Progenitor cell of endocrine pancreas (in vitro differentiated cells): ENCODE measurements around the gene GPR42. TPM values are rescaled to one million over a fixed set of nuclear protein-coding genes. Genes with fewer than 3 reads are reported as not detected.

Experiments used
- DNase-seq: peaks from one replicate; pipeline ENCODE4 v3.0.0; 2021; ENCODE audit warnings: low spot score; ENCODE audit not compliant: unreplicated experiment
- H3K27ac Mint-ChIP-seq: 2 replicates; pipeline ENCODE4 v1.8.0; 2021; ENCODE audit warnings: mild to moderate bottlenecking, moderate library complexity, mixed read lengths
- H3K27me3 Mint-ChIP-seq: 2 replicates; pipeline ENCODE4 v1.8.0; 2021; ENCODE audit warnings: mixed read lengths
- H3K36me3 Mint-ChIP-seq: 2 replicates; pipeline ENCODE4 v1.8.0; 2022; ENCODE audit warnings: mixed read lengths; ENCODE audit not compliant: insufficient read depth
- H3K4me1 Mint-ChIP-seq: 2 replicates; pipeline ENCODE4 v1.8.0; 2021; ENCODE audit warnings: low read depth, mixed read lengths
- H3K4me3 Mint-ChIP-seq: 2 replicates; pipeline ENCODE4 v1.8.0; 2021; ENCODE audit warnings: low read depth, mild to moderate bottlenecking, moderate library complexity, mixed read lengths
- H3K9me3 Mint-ChIP-seq: 2 replicates; pipeline ENCODE4 v1.8.0; 2021; ENCODE audit warnings: low read depth, mixed read lengths
- CTCF ChIP-seq: fragments of 200-600 bp; sonication (generic); IDR thresholded peaks from one replicate; pipeline ENCODE4 v1.5.0; 2021; ENCODE audit warnings: antibody characterized with exemption, mild to moderate bottlenecking; ENCODE audit not compliant: unreplicated experiment
- total RNA-seq: library from RNA; stranded (reverse); gene quantifications from 2 replicates; pipeline ENCODE4 v1.2.1, GENCODE V29; 2021

Gene GPR42
- total RNA-seq, 1 donor from 2014 or later: not detected

DNA sequence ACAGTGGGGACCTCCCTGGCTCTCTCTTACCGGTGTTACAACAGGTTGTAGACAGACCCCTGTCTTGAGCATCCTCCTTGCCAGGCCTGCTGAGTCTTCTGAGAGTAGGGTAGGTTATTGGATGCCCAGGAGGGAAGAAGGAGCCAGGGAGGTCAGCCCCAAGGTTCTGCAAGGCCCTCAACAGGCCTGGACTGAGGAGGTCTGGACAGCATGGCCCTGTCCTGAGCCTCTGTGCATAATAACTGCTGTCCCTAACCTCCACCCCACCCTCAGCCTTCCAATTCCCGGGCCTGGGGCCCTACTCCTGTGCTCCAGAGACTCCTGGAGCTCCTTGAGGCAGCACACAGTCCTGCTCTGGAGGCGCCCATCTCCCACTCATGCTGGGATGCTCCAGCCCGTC, 41.5 kb upstream of the GPR42 start:
- peaks cover 11% of the 10 kb centered on the region for H3K27me3 Mint-ChIP-seq
- no peaks in the 10 kb centered on the region for H3K36me3 Mint-ChIP-seq
- DNase-seq: no peak
- H3K4me1 Mint-ChIP-seq: no peaks in the 10 kb centered on the region
- H3K9me3 Mint-ChIP-seq: no peaks in the 10 kb centered on the region
- TF ChIP-seq CTCF: no peak
- no peak overlapping the region for H3K27ac Mint-ChIP-seq
- no peak overlapping the region for H3K4me3 Mint-ChIP-seq

GRCh38 chr19:35330475-35330874, 40.4 kb upstream of the GPR42 start:
- DNase-seq: no peak
- no peak overlapping the region for H3K4me3 Mint-ChIP-seq
- H3K9me3 Mint-ChIP-seq: no peaks in the 10 kb centered on the region
- H3K4me1 Mint-ChIP-seq: no peaks in the 10 kb centered on the region
- H3K27me3 Mint-ChIP-seq: peaks cover 11% of the 10 kb centered on the region
- no peak for TF ChIP-seq CTCF
- H3K27ac Mint-ChIP-seq: no peak overlapping the region
- no peaks in the 10 kb centered on the region for H3K36me3 Mint-ChIP-seq

DNA sequence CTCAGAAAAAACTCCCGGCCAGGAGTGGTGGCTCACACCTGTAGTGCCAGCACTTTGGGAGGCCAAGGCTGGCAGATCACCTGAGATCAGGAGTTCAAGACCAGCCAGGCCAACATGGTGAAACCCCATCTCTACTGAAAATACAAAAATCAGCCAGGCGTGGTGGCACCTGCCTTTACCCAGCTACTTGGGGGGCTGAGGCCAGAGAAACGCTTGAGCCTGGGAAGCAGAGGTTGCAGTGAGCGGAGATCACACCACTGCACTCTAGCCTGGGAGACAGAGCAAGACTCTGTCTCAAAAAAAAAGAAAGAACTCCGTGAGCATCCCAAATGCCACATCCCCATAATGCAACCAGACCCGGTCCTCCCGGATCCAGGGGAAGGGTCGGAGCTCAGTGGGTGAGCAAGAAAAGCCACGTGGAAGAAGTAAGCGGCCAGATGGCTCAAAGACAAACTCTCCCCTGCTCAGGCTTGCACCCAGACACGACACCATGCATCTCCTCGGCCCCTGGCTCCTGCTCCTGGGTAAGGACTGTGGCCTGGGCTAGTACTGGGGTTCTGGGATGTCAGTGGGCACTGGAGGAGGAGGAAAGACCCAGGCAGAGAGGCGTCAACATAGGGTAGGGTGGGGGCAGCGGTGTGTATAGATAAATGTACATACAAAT, 39.2 kb upstream of the GPR42 start:
- Mint-ChIP-seq H3K4me3 (no peak overlapping the region), H3K27me3 (peaks cover 7% of the 10 kb centered on the region), H3K36me3 (no peaks in the 10 kb centered on the region), H3K9me3 (no peaks in the 10 kb centered on the region), H3K27ac (no peak overlapping the region), H3K4me1 (no peaks in the 10 kb centered on the region)
- TF ChIP-seq CTCF: no peak
- no peak for DNase-seq

GRCh38 chr19:35332817-35333216, 38.1 kb upstream of the GPR42 start:
- no peak for TF ChIP-seq CTCF
- Mint-ChIP-seq H3K9me3 (no peaks in the 10 kb centered on the region), H3K4me3 (no peak overlapping the region), H3K4me1 (no peaks in the 10 kb centered on the region), H3K36me3 (no peaks in the 10 kb centered on the region), H3K27ac (no peak overlapping the region), H3K27me3 (peaks cover 3% of the 10 kb centered on the region)
- DNase-seq: no peak

GRCh38 chr19:35334144-35334753, 36.6 kb upstream of the GPR42 start:
- H3K27ac Mint-ChIP-seq: no peak overlapping the region
- no peak for DNase-seq
- TF ChIP-seq CTCF: no peak
- no peaks in the 10 kb centered on the region for H3K36me3 Mint-ChIP-seq
- peaks cover 3% of the 10 kb centered on the region for H3K27me3 Mint-ChIP-seq
- H3K4me1 Mint-ChIP-seq: no peaks in the 10 kb centered on the region
- no peaks in the 10 kb centered on the region for H3K9me3 Mint-ChIP-seq
- no peak overlapping the region for H3K4me3 Mint-ChIP-seq
